Tongue (tissue), 2 donors: ENCODE results near the gene LSP1. TPM values are rescaled to one million over a fixed set of nuclear protein-coding genes. Genes with fewer than 3 reads are reported as not detected.

Source experiments
- small RNA-seq: library from RNA; depleted of rRNA; stranded (forward); fragments of <200 nt; gene quantifications from one replicate; pipeline ENCODE3, GENCODE V24; 2014; ENCODE audit warnings: low replicate concordance
- total RNA-seq: library from RNA; depleted of rRNA; stranded (reverse); fragments of >200 nt; gene quantifications from one replicate; pipeline ENCODE4 v1.2.3, GENCODE V29; 2014

The LSP1 gene
- total RNA-seq, 1 donor from 2014 or later = 84.2 TPM

Small RNA genes lying within 50 kb of the gene (small RNA-seq; reads per million reads assigned to genes)
- gene AC051649.1 = not detected
- not detected for gene MIR4298

Other genes with a start within 250 kb of the LSP1 start
- not detected for gene KRTAP5-3, start 244.6 kb upstream of the LSP1 start, total RNA-seq
- not detected for gene KRTAP5-4, start 230.9 kb upstream of the LSP1 start, total RNA-seq
- not detected for gene KRTAP5-5, start 223.3 kb upstream of the LSP1 start, total RNA-seq
- not detected for gene KRTAP5-6, start 155.9 kb upstream of the LSP1 start, total RNA-seq
- 0.31 TPM for gene IFITM10, start 102.5 kb upstream of the LSP1 start, total RNA-seq
- 134 TPM for gene CTSD, start 89.2 kb upstream of the LSP1 start, total RNA-seq
- gene SYT8, start 18.1 kb upstream of the LSP1 start, total RNA-seq = 16.2 TPM
- 3,551 TPM for gene TNNI2, start 14.1 kb upstream of the LSP1 start, total RNA-seq
- gene PRR33, start 38.8 kb downstream of the LSP1 start, total RNA-seq = 4.8 TPM
- gene TNNT3, start 66.6 kb downstream of the LSP1 start, total RNA-seq = 5,696 TPM
- gene MRPL23, start 94.2 kb downstream of the LSP1 start, total RNA-seq = 32.7 TPM
- gene H19, start 144.8 kb downstream of the LSP1 start, total RNA-seq = 18,800 TPM